ENCODE data around the gene MFF. TPM values are rescaled to one million over a fixed set of nuclear protein-coding genes. Genes with fewer than 3 reads are reported as not detected.

The MFF gene
- total RNA-seq, 1 donor from 2014 or later, result 106 TPM

DNA sequence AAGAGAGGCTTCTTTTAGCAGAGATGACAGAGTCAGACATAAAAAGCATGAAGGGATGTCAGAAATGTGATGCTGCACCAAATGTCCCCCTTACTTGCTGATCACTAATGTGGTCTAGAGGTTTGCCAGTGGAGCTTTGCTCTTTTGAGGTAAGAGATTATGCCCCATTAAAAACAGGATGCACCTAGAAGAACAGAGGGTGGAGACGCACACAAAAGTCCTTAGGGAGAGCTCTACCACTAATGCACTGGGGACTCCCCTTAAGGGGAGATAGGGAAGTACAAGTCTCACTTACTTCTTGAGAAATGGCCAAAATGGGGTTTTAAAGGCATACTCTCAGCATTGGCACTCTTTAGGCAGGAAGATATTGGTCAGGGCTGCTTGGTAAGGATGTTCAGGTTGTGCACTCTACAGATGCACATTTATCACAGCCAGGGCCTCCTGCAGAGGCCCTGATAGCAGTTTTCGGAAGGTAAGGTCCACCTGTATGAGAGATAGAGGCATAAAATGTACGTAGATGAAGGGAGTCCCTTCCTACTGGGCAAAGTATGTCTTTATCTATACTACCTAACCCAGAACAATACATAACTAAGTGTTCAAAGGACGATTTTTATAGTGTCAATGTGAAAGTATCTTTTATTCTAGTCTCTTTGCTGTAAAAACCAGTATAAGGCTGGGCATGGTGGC lies 79.7 kb downstream of the MFF start:
- no peak for TF ChIP-seq CTCF (IDR thresholded peaks at IDR 0.05; ENCODE audit: unreplicated experiment)
- no peak for DNase-seq (ENCODE audit: low spot score)
- H3K4me3 Mint-ChIP-seq (ENCODE audit: unreplicated experiment), result no peak overlapping the region
- no peak overlapping the region for H3K27ac Mint-ChIP-seq (ENCODE audit: unreplicated experiment)
- H3K27me3 Mint-ChIP-seq (ENCODE audit: unreplicated experiment), result peaks cover 2% of the 10 kb centered on the region
- H3K9me3 Mint-ChIP-seq (ENCODE audit: unreplicated experiment), result no peaks in the 10 kb centered on the region
- no peaks in the 10 kb centered on the region for H3K4me1 Mint-ChIP-seq (ENCODE audit: unreplicated experiment)
- no peaks in the 10 kb centered on the region for H3K36me3 Mint-ChIP-seq (ENCODE audit: low read depth, unreplicated experiment)

GRCh38 chr2:227406177-227407031 lies 81.4 kb downstream of the MFF start:
- Mint-ChIP-seq H3K4me1 (ENCODE audit: unreplicated experiment) (no peaks in the 10 kb centered on the region), H3K27ac (ENCODE audit: unreplicated experiment) (no peak overlapping the region), H3K27me3 (ENCODE audit: unreplicated experiment) (no peaks in the 10 kb centered on the region), H3K4me3 (ENCODE audit: unreplicated experiment) (no peak overlapping the region), H3K9me3 (ENCODE audit: unreplicated experiment) (no peaks in the 10 kb centered on the region), H3K36me3 (ENCODE audit: low read depth, unreplicated experiment) (no peaks in the 10 kb centered on the region)
- TF ChIP-seq CTCF (IDR thresholded peaks at IDR 0.05; ENCODE audit: unreplicated experiment), result peak; percentile 31
- DNase-seq (ENCODE audit: low spot score), result peak; percentile 60

Other genes with a start within 250 kb of the MFF start
- gene COL4A4, start 161.0 kb upstream of the MFF start, total RNA-seq (ENCODE audit: unreplicated experiment), result 0.15 TPM
- not detected for gene COL4A3, start 160.6 kb upstream of the MFF start, total RNA-seq (ENCODE audit: unreplicated experiment)
- gene TM4SF20, start 54.1 kb downstream of the MFF start, total RNA-seq (ENCODE audit: unreplicated experiment), result not detected
- gene SCYGR1, start 62.7 kb downstream of the MFF start, total RNA-seq (ENCODE audit: unreplicated experiment), result not detected
- 70.9 TPM for gene AGFG1, start 146.9 kb downstream of the MFF start, total RNA-seq (ENCODE audit: unreplicated experiment)